HEK293 (cell line): ENCODE results near the gene PTPN9.

Experiments
- GFI1B ChIP-seq: fragments of 450-650 bp; formaldehyde crosslinking; IDR thresholded peaks from 2 replicates; pipeline ENCODE4 v1.5.1; 2016; ENCODE audit warnings: missing biosample characterization, missing genetic modification characterization
- GLIS2 ChIP-seq: fragments of 450-650 bp; formaldehyde crosslinking; IDR thresholded peaks from 2 replicates; pipeline ENCODE4 v1.5.1; 2016; ENCODE audit warnings: missing biosample characterization, missing genetic modification characterization
- KLF9 ChIP-seq: fragments of 450-650 bp; formaldehyde crosslinking; IDR thresholded peaks from 2 replicates; pipeline ENCODE4 v1.5.1; 2016; ENCODE audit warnings: missing biosample characterization, missing genetic modification characterization, low read depth
- SALL2 ChIP-seq: fragments of 450-650 bp; formaldehyde crosslinking; IDR thresholded peaks from 2 replicates; pipeline ENCODE4 v1.5.0; 2017; ENCODE audit warnings: missing biosample characterization, mild to moderate bottlenecking, missing genetic modification characterization, borderline replicate concordance
- ZFP41 ChIP-seq: fragments of 450-650 bp; formaldehyde crosslinking; IDR thresholded peaks from 2 replicates; pipeline ENCODE4 v1.5.1; 2016; ENCODE audit warnings: missing biosample characterization, missing genetic modification characterization, borderline replicate concordance
- ZIC2 ChIP-seq: fragments of 450-650 bp; formaldehyde crosslinking; IDR thresholded peaks from 2 replicates; pipeline ENCODE4 v1.5.1; 2016; ENCODE audit warnings: missing biosample characterization, missing genetic modification characterization
- ZNF146 ChIP-seq: fragments of 450-650 bp; formaldehyde crosslinking; IDR thresholded peaks from 2 replicates; pipeline ENCODE4 v1.5.1; 2016; ENCODE audit warnings: missing biosample characterization, missing genetic modification characterization
- ZNF155 ChIP-seq: fragments of 450-650 bp; formaldehyde crosslinking; IDR thresholded peaks from 2 replicates; pipeline ENCODE4 v1.5.1; 2016; ENCODE audit warnings: missing biosample characterization, missing genetic modification characterization
- ZNF2 ChIP-seq: fragments of 450-650 bp; formaldehyde crosslinking; IDR thresholded peaks from 2 replicates; pipeline ENCODE4 v1.5.1; 2016; ENCODE audit warnings: missing biosample characterization, missing genetic modification characterization
- ZNF223 ChIP-seq: fragments of 450-650 bp; formaldehyde crosslinking; IDR thresholded peaks from 2 replicates; pipeline ENCODE4 v1.5.1; 2016; ENCODE audit warnings: missing biosample characterization, missing genetic modification characterization
- ZNF248 ChIP-seq: fragments of 450-650 bp; formaldehyde crosslinking; IDR thresholded peaks from 2 replicates; pipeline ENCODE4 v1.5.1; 2017; ENCODE audit warnings: missing biosample characterization, missing genetic modification characterization
- ZNF302 ChIP-seq: fragments of 450-650 bp; formaldehyde crosslinking; IDR thresholded peaks from 2 replicates; pipeline ENCODE4 v1.5.1; 2016; ENCODE audit warnings: missing biosample characterization, missing genetic modification characterization, low read depth
- ZNF350 ChIP-seq: fragments of 450-650 bp; formaldehyde crosslinking; IDR thresholded peaks from 2 replicates; pipeline ENCODE4 v1.5.0; 2017; ENCODE audit warnings: missing biosample characterization, mild to moderate bottlenecking, missing genetic modification characterization
- ZNF404 ChIP-seq: fragments of 450-650 bp; formaldehyde crosslinking; IDR thresholded peaks from 2 replicates; pipeline ENCODE4 v1.5.1; 2017; ENCODE audit warnings: missing biosample characterization, missing genetic modification characterization
- ZNF529 ChIP-seq: fragments of 450-650 bp; formaldehyde crosslinking; IDR thresholded peaks from 2 replicates; pipeline ENCODE4 v1.5.1; 2017; ENCODE audit warnings: missing genetic modification characterization, missing biosample characterization; ENCODE audit not compliant: insufficient replicate concordance
- ZNF544 ChIP-seq: fragments of 450-650 bp; formaldehyde crosslinking; IDR thresholded peaks from 2 replicates; pipeline ENCODE4 v1.5.0; 2017; ENCODE audit warnings: missing biosample characterization, missing genetic modification characterization
- ZNF549 ChIP-seq: fragments of 450-650 bp; IDR thresholded peaks from 2 replicates; pipeline ENCODE4 v1.5.1; 2018; ENCODE audit warnings: missing biosample characterization, missing genetic modification characterization, mild to moderate bottlenecking, inconsistent platforms, moderate library complexity
- ZNF585B ChIP-seq: fragments of 450-650 bp; formaldehyde crosslinking; IDR thresholded peaks from 2 replicates; pipeline ENCODE4 v1.5.1; 2016; ENCODE audit warnings: missing biosample characterization, missing genetic modification characterization
- ZSCAN16 ChIP-seq: fragments of 450-650 bp; formaldehyde crosslinking; IDR thresholded peaks from 2 replicates; pipeline ENCODE4 v1.5.1; 2016; ENCODE audit warnings: missing biosample characterization, missing genetic modification characterization
- TF ChIP-seq, protein P1 (sequence below): fragments of 450-650 bp; formaldehyde crosslinking; IDR thresholded peaks from 2 replicates; pipeline ENCODE4 v1.5.1; 2016; ENCODE audit warnings: missing biosample characterization, missing genetic modification characterization, borderline replicate concordance
- TF ChIP-seq, protein P2 (sequence below): fragments of 450-650 bp; formaldehyde crosslinking; IDR thresholded peaks from 2 replicates; pipeline ENCODE4 v1.5.1; 2016; ENCODE audit warnings: missing biosample characterization, missing genetic modification characterization
- TF ChIP-seq, protein P3 (sequence below): fragments of 450-650 bp; formaldehyde crosslinking; IDR thresholded peaks from 2 replicates; pipeline ENCODE4 v1.5.1; 2016; ENCODE audit warnings: missing biosample characterization, missing genetic modification characterization
- TF ChIP-seq, protein P4 (sequence below): fragments of 450-650 bp; formaldehyde crosslinking; IDR thresholded peaks from 2 replicates; pipeline ENCODE4 v1.5.1; 2016; ENCODE audit warnings: missing biosample characterization, missing genetic modification characterization, low read depth
- TF ChIP-seq, protein P5 (sequence below): fragments of 450-650 bp; formaldehyde crosslinking; IDR thresholded peaks from 2 replicates; pipeline ENCODE4 v1.5.1; 2016; ENCODE audit warnings: missing biosample characterization, missing genetic modification characterization
- TF ChIP-seq, protein P6 (sequence below): fragments of 450-650 bp; formaldehyde crosslinking; IDR thresholded peaks from 2 replicates; pipeline ENCODE4 v1.5.1; 2016; ENCODE audit warnings: missing biosample characterization, missing genetic modification characterization

PTPN9 gene

DNA sequence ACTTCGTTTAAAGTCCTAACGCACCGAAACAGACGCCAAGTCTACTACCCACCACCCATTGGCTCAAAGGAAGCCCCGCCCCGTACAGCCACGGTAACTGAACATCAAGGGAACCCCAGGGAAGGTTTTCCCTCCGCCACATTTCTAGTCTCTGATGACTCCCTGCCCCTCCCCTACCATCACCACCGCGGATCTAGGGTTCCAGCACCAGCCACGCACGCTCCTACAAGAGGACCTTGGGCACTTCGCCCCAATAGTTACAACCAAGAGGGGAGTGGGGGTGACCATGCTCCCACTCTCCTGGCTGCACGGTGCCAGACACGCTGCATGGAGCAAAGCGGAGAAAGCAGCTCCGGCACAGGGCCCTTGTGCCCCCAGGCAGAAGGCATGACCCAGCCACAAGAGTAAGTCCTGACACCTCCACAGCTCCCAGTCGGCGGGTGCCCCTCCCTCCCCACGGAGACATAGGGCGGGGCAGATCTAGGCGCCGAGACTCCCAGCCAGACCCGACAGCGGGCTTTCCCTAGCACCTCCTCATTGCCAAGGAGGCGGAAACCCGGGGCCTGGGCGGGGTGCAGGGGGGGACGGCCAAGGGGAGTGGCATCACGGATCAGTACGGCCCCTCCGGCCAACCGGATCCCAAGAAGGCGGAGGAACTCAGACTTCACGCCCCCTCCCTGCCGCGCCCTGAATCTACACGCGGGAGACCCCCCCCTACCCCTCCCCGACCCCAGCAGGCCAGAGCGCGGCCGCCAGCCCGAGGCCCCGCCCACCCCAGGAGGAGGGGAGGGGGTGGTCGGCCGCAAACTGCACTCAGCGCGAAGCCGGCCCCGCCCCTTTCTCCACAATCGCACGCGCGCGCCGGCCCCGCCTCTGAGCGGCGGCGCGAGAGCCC is 128.6 kb downstream of the PTPN9 start (continued):
- TF ChIP-seq, protein P1, sequence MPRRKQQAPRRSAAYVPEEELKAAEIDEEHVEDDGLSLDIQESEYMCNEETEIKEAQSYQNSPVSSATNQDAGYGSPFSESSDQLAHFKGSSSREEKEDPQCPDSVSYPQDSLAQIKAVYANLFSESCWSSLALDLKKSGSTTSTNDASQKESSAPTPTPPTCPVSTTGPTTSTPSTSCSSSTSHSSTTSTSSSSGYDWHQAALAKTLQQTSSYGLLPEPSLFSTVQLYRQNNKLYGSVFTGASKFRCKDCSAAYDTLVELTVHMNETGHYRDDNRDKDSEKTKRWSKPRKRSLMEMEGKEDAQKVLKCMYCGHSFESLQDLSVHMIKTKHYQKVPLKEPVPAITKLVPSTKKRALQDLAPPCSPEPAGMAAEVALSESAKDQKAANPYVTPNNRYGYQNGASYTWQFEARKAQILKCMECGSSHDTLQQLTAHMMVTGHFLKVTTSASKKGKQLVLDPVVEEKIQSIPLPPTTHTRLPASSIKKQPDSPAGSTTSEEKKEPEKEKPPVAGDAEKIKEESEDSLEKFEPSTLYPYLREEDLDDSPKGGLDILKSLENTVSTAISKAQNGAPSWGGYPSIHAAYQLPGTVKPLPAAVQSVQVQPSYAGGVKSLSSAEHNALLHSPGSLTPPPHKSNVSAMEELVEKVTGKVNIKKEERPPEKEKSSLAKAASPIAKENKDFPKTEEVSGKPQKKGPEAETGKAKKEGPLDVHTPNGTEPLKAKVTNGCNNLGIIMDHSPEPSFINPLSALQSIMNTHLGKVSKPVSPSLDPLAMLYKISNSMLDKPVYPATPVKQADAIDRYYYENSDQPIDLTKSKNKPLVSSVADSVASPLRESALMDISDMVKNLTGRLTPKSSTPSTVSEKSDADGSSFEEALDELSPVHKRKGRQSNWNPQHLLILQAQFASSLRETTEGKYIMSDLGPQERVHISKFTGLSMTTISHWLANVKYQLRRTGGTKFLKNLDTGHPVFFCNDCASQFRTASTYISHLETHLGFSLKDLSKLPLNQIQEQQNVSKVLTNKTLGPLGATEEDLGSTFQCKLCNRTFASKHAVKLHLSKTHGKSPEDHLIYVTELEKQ (tag by site-specific recombination): no peak
- TF ChIP-seq SALL2 (tag by site-specific recombination) (no peak), ZNF404 (tag by site-specific recombination) (no peak), ZNF155 (no peak), ZNF223 (tag by site-specific recombination) (no peak), ZNF2 (tag by site-specific recombination) (peak; percentile 88; the same call in 1 of the 2 replicates), ZIC2 (tag by site-specific recombination) (peak; percentile 77), ZNF302 (tag by site-specific recombination) (no peak), ZNF146 (no peak), GLIS2 (tag by site-specific recombination) (peak; percentile 96), ZSCAN16 (tag by site-specific recombination) (no peak), ZNF549 (tag by site-specific recombination) (no peak), KLF9 (tag by site-specific recombination) (peak; percentile 82), ZNF544 (no peak), GFI1B (tag by site-specific recombination) (no peak), ZNF529 (tag by site-specific recombination) (no peak), ZNF248 (tag by site-specific recombination) (no peak), ZNF585B (tag by site-specific recombination) (no peak), ZFP41 (tag by site-specific recombination) (no peak), ZNF350 (no peak)
- TF ChIP-seq, protein P2, sequence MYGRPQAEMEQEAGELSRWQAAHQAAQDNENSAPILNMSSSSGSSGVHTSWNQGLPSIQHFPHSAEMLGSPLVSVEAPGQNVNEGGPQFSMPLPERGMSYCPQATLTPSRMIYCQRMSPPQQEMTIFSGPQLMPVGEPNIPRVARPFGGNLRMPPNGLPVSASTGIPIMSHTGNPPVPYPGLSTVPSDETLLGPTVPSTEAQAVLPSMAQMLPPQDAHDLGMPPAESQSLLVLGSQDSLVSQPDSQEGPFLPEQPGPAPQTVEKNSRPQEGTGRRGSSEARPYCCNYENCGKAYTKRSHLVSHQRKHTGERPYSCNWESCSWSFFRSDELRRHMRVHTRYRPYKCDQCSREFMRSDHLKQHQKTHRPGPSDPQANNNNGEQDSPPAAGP: peak; percentile 92; the same call in 1 of the 2 replicates
- TF ChIP-seq, protein P3, sequence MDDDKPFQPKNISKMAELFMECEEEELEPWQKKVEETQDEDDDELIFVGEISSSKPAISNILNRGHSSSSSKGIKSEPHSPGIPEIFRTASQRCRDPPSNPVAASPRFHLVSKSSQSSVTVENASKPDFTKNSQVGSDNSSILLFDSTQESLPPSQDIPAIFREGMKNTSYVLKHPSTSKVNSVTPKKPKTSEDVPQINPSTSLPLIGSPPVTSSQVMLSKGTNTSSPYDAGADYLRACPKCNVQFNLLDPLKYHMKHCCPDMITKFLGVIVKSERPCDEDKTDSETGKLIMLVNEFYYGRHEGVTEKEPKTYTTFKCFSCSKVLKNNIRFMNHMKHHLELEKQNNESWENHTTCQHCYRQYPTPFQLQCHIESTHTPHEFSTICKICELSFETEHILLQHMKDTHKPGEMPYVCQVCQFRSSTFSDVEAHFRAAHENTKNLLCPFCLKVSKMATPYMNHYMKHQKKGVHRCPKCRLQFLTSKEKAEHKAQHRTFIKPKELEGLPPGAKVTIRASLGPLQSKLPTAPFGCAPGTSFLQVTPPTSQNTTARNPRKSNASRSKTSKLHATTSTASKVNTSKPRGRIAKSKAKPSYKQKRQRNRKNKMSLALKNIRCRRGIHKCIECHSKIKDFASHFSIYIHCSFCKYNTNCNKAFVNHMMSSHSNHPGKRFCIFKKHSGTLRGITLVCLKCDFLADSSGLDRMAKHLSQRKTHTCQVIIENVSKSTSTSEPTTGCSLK (tag by site-specific recombination): no peak
- TF ChIP-seq, protein P4, sequence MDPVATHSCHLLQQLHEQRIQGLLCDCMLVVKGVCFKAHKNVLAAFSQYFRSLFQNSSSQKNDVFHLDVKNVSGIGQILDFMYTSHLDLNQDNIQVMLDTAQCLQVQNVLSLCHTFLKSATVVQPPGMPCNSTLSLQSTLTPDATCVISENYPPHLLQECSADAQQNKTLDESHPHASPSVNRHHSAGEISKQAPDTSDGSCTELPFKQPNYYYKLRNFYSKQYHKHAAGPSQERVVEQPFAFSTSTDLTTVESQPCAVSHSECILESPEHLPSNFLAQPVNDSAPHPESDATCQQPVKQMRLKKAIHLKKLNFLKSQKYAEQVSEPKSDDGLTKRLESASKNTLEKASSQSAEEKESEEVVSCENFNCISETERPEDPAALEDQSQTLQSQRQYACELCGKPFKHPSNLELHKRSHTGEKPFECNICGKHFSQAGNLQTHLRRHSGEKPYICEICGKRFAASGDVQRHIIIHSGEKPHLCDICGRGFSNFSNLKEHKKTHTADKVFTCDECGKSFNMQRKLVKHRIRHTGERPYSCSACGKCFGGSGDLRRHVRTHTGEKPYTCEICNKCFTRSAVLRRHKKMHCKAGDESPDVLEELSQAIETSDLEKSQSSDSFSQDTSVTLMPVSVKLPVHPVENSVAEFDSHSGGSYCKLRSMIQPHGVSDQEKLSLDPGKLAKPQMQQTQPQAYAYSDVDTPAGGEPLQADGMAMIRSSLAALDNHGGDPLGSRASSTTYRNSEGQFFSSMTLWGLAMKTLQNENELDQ: no peak
- TF ChIP-seq, protein P5, sequence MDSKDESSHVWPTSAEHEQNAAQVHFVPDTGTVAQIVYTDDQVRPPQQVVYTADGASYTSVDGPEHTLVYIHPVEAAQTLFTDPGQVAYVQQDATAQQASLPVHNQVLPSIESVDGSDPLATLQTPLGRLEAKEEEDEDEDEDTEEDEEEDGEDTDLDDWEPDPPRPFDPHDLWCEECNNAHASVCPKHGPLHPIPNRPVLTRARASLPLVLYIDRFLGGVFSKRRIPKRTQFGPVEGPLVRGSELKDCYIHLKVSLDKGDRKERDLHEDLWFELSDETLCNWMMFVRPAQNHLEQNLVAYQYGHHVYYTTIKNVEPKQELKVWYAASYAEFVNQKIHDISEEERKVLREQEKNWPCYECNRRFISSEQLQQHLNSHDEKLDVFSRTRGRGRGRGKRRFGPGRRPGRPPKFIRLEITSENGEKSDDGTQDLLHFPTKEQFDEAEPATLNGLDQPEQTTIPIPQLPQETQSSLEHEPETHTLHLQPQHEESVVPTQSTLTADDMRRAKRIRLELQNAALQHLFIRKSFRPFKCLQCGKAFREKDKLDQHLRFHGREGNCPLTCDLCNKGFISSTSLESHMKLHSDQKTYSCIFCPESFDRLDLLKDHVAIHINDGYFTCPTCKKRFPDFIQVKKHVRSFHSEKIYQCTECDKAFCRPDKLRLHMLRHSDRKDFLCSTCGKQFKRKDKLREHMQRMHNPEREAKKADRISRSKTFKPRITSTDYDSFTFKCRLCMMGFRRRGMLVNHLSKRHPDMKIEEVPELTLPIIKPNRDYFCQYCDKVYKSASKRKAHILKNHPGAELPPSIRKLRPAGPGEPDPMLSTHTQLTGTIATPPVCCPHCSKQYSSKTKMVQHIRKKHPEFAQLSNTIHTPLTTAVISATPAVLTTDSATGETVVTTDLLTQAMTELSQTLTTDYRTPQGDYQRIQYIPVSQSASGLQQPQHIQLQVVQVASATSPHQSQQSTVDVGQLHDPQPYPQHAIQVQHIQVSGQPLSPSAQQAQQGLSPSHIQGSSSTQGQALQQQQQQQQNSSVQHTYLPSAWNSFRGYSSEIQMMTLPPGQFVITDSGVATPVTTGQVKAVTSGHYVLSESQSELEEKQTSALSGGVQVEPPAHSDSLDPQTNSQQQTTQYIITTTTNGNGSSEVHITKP (tag by site-specific recombination): peak; percentile 98
- TF ChIP-seq, protein P6, sequence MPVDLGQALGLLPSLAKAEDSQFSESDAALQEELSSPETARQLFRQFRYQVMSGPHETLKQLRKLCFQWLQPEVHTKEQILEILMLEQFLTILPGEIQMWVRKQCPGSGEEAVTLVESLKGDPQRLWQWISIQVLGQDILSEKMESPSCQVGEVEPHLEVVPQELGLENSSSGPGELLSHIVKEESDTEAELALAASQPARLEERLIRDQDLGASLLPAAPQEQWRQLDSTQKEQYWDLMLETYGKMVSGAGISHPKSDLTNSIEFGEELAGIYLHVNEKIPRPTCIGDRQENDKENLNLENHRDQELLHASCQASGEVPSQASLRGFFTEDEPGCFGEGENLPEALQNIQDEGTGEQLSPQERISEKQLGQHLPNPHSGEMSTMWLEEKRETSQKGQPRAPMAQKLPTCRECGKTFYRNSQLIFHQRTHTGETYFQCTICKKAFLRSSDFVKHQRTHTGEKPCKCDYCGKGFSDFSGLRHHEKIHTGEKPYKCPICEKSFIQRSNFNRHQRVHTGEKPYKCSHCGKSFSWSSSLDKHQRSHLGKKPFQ: no peak
